ENCODE results near the gene ZDHHC20. TPM values are rescaled to one million over a fixed set of nuclear protein-coding genes. Genes with fewer than 3 reads are reported as not detected.

ZDHHC20 gene
- total RNA-seq, 1 donor from 2014 or later: 64.0 TPM

GRCh38 chr13:21360463-21360862, 98.6 kb downstream of the ZDHHC20 start:
- H3K4me1 Mint-ChIP-seq (ENCODE audit: low read depth): no peaks in the 10 kb centered on the region
- H3K27ac Mint-ChIP-seq (ENCODE audit: unreplicated experiment): no peak overlapping the region
- peaks cover 20% of the 10 kb centered on the region for H3K9me3 Mint-ChIP-seq (ENCODE audit: low read depth)
- no peak for TF ChIP-seq CTCF (IDR thresholded peaks at IDR 0.05)
- H3K4me3 Mint-ChIP-seq (ENCODE audit: unreplicated experiment): no peak overlapping the region
- no peaks in the 10 kb centered on the region for H3K27me3 Mint-ChIP-seq (ENCODE audit: low read depth)
- H3K36me3 Mint-ChIP-seq (ENCODE audit: low read depth): no peaks in the 10 kb centered on the region
- no peak for DNase-seq (ENCODE audit: low spot score)

DNA sequence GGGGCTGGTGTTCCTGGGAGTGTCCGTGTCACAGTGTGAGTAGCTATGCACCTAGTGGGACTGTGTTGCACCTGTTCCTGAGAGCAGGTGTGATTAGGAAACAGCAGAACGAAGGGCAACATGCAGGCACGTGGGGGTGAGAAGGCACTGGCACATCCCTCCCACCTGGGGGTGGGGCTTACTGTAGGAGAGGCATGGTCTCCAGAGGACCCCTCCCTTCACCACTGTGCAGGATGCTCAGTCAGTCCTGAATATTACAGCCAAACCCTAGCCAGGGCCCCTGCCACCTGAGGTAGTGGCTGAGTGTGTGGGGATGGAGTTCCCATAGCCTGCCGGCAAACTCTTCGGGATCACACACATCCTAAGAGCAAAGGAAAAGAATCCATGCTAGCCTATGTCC, 99.2 kb downstream of the ZDHHC20 start:
- Mint-ChIP-seq H3K9me3 (ENCODE audit: low read depth) (peaks cover 20% of the 10 kb centered on the region), H3K4me1 (ENCODE audit: low read depth) (no peaks in the 10 kb centered on the region), H3K36me3 (ENCODE audit: low read depth) (no peaks in the 10 kb centered on the region), H3K4me3 (ENCODE audit: unreplicated experiment) (no peak overlapping the region), H3K27ac (ENCODE audit: unreplicated experiment) (no peak overlapping the region), H3K27me3 (ENCODE audit: low read depth) (no peaks in the 10 kb centered on the region)
- peak; percentile 48 for DNase-seq (ENCODE audit: low spot score)
- TF ChIP-seq CTCF (IDR thresholded peaks at IDR 0.05): no peak

DNA sequence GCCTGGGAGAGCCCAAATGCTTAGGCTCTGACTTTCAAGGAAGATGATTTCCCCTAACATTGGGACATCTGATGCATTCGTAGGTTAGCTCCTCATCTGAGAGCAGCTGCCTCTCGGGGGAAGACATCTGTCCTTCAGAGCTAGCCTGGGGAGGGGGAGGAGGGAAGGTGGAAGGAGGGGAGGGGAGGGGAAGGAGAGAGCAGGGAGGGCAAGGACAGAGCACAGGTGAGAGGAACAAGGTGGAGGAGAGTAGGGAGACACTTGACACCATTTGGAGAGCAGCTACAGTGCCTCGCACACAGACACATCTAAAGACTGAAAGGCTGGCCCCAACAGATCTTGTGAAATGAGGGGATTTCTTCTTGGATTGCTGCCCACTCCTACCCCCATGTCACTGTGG, 103.8 kb downstream of the ZDHHC20 start:
- Mint-ChIP-seq H3K27ac (ENCODE audit: unreplicated experiment) (no peak overlapping the region), H3K36me3 (ENCODE audit: low read depth) (peaks cover 2% of the 10 kb centered on the region), H3K4me3 (ENCODE audit: unreplicated experiment) (no peak overlapping the region), H3K27me3 (ENCODE audit: low read depth) (no peaks in the 10 kb centered on the region), H3K4me1 (ENCODE audit: low read depth) (no peaks in the 10 kb centered on the region), H3K9me3 (ENCODE audit: low read depth) (peaks cover 11% of the 10 kb centered on the region)
- DNase-seq (ENCODE audit: low spot score): no peak
- no peak for TF ChIP-seq CTCF (IDR thresholded peaks at IDR 0.05)

DNA sequence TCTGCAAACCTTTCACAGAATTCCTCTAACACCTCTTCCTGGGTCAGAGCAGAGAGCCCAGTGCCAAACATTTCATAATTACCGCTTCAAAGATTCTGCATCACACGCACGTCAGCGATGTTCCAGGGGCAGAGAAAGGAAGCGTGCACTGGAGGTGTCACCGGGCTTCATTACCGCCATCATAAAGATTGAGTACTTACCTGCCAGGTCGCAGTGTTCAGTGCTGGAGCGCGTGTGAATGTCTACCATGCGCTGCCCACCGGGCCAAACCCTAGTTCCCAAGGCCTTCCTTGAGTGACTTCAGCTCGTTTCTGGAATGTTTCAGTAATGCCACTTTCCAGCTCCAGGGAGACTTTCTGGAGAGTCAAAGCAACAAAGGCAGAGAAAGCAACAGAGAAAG, 104.4 kb downstream of the ZDHHC20 start:
- DNase-seq (ENCODE audit: low spot score): no peak
- Mint-ChIP-seq H3K4me1 (ENCODE audit: low read depth) (no peaks in the 10 kb centered on the region), H3K4me3 (ENCODE audit: unreplicated experiment) (no peak overlapping the region), H3K9me3 (ENCODE audit: low read depth) (peaks cover 11% of the 10 kb centered on the region), H3K27ac (ENCODE audit: unreplicated experiment) (no peak overlapping the region), H3K27me3 (ENCODE audit: low read depth) (no peaks in the 10 kb centered on the region), H3K36me3 (ENCODE audit: low read depth) (peaks cover 2% of the 10 kb centered on the region)
- no peak for TF ChIP-seq CTCF (IDR thresholded peaks at IDR 0.05)

- Mint-ChIP-seq H3K4me1 (ENCODE audit: low read depth) (no peaks in the 10 kb centered on the region), H3K4me3 (ENCODE audit: unreplicated experiment) (no peak overlapping the region), H3K27ac (ENCODE audit: unreplicated experiment) (no peak overlapping the region), H3K36me3 (ENCODE audit: low read depth) (no peaks in the 10 kb centered on the region), H3K27me3 (ENCODE audit: low read depth) (no peaks in the 10 kb centered on the region), H3K9me3 (ENCODE audit: low read depth) (no peaks in the 10 kb centered on the region)
- TF ChIP-seq CTCF (IDR thresholded peaks at IDR 0.05): no peak
- DNase-seq (ENCODE audit: low spot score): no peak
These were observed 110.5 kb downstream of the ZDHHC20 start for GRCh38 chr13:21348488-21349120.
